Sigmoid colon (tissue), 4 donors: Measurements from ENCODE around the gene FBXW5.

Source experiments
- POLR2AphosphoS5 ChIP-seq, 4 donors: sonication (generic); formaldehyde crosslinking; IDR thresholded peaks; one replicate each; pipeline ENCODE4 v1.6.1; 2017; ENCODE audit warnings: antibody characterized with exemption in 4 of 4
- TF ChIP-seq, protein P1 (sequence below), 4 experiments: fragments of 450-650 bp in 3 of 4; fragments of 200-600 bp in 1 of 4; IDR thresholded peaks; one replicate each; pipeline ENCODE4 v1.5.1; 2016 to 2019; ENCODE audit warnings: antibody characterized with exemption in 4 of 4, mild to moderate bottlenecking in 3 of 4, moderate library complexity in 2 of 4

- TF ChIP-seq, protein P1, sequence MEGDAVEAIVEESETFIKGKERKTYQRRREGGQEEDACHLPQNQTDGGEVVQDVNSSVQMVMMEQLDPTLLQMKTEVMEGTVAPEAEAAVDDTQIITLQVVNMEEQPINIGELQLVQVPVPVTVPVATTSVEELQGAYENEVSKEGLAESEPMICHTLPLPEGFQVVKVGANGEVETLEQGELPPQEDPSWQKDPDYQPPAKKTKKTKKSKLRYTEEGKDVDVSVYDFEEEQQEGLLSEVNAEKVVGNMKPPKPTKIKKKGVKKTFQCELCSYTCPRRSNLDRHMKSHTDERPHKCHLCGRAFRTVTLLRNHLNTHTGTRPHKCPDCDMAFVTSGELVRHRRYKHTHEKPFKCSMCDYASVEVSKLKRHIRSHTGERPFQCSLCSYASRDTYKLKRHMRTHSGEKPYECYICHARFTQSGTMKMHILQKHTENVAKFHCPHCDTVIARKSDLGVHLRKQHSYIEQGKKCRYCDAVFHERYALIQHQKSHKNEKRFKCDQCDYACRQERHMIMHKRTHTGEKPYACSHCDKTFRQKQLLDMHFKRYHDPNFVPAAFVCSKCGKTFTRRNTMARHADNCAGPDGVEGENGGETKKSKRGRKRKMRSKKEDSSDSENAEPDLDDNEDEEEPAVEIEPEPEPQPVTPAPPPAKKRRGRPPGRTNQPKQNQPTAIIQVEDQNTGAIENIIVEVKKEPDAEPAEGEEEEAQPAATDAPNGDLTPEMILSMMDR (IDR thresholded peaks at IDR 0.05), result no peak
- no peak for TF ChIP-seq POLR2AphosphoS5 (IDR thresholded peaks at IDR 0.05)
Measured at GRCh38 chr9:136983167-136983566, 38.6 kb upstream of the FBXW5 start.
